ENCODE data around the gene TUBA4A. TPM values are rescaled to one million over a fixed set of nuclear protein-coding genes. Genes with fewer than 3 reads are reported as not detected.

TUBA4A gene
- polyA plus RNA-seq, 3 donors: 20.5 to 39.3 (median 30.0) TPM

GRCh38 chr2:219249203-219249980 is 4.3 kb downstream of the TUBA4A start:
- 5 to 22% (median 16%) methylated on average over 7 of the region's 7 CpGs for WGBS, 3 donors
- peak overlapping the region; percentile 71 for H3K27ac ChIP-seq (ENCODE audit: low read depth, low read length)

DNA sequence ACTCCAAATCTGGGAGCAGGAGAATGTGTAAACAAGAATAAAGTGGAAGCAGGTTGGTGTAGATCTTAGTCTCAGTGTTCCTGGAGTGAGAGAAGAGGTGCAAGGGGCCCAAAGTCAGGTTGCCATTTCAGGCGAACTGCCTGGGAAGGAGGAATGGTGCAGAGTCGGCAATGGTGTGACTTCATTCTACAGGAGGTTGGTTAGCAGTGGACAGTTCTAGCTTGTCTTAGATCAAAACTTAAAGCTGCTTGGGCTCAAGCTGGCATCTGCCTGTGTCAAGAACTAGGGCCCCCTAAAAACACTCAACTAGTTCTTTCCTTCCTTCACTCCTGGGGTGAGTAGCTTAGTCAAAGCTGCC is 4.9 kb downstream of the TUBA4A start:
- H3K27ac ChIP-seq (ENCODE audit: low read depth, low read length): peak overlapping the region; percentile 71
- 69 to 72% (median 70%) methylated on average over 2 of the region's 2 CpGs for WGBS, 3 donors

DNA sequence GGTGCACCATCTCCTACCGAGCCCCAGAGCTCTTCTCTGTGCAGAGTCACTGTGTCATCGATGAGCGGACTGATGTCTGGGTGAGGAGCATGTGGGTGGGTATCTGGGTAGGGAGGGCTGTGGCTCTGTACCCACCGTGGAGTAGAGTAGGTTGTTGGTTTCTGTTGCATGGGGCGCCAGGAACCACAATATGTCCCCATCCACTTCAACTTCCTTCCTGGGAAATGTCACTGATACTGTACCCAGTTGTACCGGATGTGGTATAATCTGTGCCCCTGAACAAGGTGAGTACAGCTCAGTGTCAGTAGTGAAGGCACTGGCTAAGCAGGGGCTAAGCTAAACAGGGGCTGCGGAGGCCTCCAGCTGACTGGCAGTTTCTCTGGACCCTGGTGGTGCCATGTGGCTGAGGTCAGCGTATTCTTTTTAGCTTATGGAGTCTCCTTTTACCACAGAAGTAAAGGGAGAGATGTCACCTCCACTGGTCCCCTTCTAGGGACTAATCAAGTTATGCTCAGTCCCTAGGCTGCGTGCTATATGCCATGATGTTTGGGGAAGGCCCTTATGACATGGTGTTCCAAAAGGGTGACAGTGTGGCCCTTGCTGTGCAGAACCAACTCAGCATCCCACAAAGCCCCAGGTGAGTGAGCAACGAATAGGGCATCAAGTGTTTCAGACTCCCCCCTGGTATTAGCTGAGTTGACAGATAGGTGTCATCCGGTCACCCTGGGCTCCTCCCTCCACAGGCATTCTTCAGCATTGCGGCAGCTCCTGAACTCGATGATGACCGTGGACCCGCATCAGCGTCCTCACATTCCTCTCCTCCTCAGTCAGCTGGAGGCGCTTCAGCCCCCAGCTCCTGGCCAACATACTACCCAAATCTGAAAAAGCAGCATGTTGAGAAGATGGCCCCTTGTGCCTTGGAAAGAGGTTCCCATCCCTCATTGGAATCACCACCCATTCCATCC is 5.8 kb downstream of the TUBA4A start:
- H3K27ac ChIP-seq (ENCODE audit: low read depth, low read length): no peak overlapping the region
- WGBS, 3 donors: 69 to 87% (median 78%) methylated on average over 17 of the region's 17 CpGs

DNA sequence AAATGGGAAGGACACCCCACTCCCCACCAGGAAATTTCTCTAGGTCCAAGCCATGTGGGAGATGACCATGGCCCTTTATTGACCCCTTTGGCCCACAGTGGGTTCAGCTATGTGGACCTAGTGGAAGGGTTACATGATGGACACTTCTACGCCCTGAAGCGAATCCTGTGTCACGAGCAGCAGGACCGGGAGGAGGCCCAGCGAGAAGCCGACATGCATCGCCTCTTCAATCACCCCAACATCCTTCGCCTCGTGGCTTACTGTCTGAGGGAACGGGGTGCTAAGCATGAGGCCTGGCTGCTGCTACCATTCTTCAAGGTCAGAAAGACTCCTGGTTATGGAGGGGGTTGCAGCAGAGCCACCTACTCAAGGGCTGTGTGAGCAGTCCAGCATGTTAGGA is 7.2 kb downstream of the TUBA4A start:
- H3K27ac ChIP-seq (ENCODE audit: low read depth, low read length): no peak overlapping the region
- 89 to 96% (median 95%) methylated on average over 10 of the region's 10 CpGs for whole genome bisulfite sequencing, 3 donors

DNA sequence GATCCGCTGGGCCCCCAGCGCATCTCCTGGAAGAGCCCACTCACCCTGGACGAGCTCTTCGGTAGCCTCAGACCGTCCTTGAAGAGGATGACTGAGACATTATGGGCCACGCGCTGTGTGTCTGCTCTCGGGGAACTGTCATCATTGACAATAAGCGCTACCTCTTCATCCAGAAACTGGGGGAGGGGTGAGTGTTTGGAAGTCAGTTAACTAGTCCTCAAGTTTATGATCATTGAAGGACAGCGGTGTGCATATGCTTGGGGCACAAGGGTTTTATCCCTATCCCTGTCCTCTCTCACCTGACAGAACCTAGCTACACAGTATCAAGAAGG is 7.9 kb downstream of the TUBA4A start:
- H3K27ac ChIP-seq (ENCODE audit: low read depth, low read length): peak overlapping the region; percentile 87
- WGBS, 3 donors: 14 to 18% (median 14%) methylated on average over 10 of the region's 10 CpGs

DNA sequence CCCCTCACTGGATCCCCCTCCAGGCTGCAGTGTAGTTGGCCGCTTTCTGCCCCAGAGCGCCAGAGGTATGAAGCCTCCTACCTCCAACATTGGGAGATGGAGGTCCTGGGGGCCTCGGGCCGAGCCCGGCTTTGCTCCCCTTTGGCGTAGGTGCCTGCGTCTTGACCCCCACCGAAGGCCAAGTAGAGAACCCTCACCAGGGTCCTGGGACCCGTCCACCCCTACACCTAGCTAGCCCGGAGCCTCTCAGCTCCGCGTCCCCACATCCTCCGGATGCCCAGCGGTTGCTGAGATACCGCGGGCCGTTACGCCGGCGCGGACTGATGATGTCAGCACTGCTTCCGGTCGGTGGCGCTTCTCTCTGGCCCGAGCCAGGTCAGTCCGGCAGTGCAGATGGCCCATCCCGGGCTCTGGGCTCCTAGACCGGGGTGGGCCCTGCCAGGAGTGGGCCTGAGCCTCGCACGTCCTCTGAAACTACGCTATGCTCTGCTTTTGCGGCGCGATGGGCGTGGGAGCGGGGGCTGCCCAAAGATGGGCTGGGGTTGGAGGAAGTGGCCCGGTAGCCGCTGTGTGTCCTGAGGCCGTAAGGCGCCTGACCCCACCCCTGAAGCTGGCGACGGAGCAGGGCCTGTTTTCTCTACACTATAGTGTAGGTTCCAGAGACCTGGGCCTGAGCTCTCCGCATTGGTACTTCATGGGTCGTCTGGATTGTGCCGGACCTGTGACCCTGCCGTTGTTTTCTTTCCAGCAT is 8.4 kb downstream of the TUBA4A start, which contains the start of the genes GLB1L and STK16:
TSS of gene GLB1L (minus strand) at position 297 of the 751 bp plus-strand sequence. CDS start 1,871 bp downstream, outside the sequence.
TSS of gene STK16 (plus strand) at position 332 of the 751 bp plus-strand sequence. CDS start 521 bp downstream, outside the sequence.
- peak within 1 kb of the TSS; percentile 87 for H3K27ac ChIP-seq (ENCODE audit: low read depth, low read length)
- WGBS, 3 donors: 0 to 1% (median 1%) methylated on average over 41 to 46 of the region's 46 CpGs

- 17 to 37% (median 32%) methylated on average over 6 of the region's 6 CpGs for WGBS, 3 donors
- peak overlapping the region; percentile 75 for H3K27ac ChIP-seq (ENCODE audit: low read depth, low read length)
Measured at GRCh38 chr2:219244789-219245147, 8.9 kb downstream of the TUBA4A start.

- H3K27ac ChIP-seq (ENCODE audit: low read depth, low read length): no peak overlapping the region
- WGBS, 3 donors: 46 to 50% (median 46%) methylated on average over 28 of the region's 28 CpGs
Measured at GRCh38 chr2:219243291-219243761, 10.4 kb downstream of the TUBA4A start.

DNA sequence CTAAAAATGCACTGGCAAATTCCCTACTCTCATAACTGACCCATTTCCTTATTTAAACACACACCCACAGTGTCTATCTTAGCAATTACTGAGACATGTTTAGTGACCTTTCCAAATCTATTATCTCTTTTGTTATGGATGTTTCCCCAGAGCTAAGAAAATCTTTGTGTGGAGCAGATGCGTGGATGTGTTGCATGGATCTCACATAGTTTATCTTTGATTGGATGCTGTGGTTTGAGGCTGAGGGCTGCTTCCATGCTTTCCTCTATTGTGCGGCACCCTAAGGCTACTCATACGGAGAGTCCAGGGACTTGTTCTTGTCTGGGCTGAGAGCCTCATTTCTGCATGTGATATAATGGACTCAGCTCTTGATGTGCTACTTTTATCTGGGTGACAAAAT is 19.4 kb downstream of the TUBA4A start:
- H3K27ac ChIP-seq (ENCODE audit: low read depth, low read length): no peak overlapping the region
- 71 to 92% (median 90%) methylated on average over 3 of the region's 3 CpGs for WGBS, 3 donors

DNA sequence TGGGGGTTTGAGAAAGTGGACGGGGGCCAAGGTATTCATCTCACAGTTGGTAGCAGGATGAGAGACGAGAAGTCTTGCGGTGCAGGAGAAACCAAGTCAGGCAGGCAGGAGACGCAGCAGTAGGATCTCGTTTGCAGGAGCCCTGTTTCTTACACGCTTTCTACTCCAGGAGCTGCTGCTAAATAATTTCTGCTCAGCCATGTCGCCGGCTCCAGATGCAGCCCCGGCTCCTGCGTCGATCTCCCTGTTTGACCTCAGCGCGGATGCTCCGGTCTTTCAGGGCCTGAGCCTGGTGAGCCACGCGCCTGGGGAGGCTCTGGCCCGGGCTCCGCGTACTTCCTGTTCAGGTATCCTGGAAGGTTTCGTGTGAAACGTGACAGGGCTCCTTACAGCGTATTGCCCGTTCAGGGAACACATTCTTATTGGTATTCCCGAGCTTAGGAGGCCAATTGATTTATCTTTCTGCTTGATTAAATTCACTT is 23.6 kb downstream of the TUBA4A start:
- H3K27ac ChIP-seq (ENCODE audit: low read depth, low read length): no peak overlapping the region
- 0 to 1% (median 0%) methylated on average over 24 of the region's 24 CpGs for WGBS, 3 donors

DNA sequence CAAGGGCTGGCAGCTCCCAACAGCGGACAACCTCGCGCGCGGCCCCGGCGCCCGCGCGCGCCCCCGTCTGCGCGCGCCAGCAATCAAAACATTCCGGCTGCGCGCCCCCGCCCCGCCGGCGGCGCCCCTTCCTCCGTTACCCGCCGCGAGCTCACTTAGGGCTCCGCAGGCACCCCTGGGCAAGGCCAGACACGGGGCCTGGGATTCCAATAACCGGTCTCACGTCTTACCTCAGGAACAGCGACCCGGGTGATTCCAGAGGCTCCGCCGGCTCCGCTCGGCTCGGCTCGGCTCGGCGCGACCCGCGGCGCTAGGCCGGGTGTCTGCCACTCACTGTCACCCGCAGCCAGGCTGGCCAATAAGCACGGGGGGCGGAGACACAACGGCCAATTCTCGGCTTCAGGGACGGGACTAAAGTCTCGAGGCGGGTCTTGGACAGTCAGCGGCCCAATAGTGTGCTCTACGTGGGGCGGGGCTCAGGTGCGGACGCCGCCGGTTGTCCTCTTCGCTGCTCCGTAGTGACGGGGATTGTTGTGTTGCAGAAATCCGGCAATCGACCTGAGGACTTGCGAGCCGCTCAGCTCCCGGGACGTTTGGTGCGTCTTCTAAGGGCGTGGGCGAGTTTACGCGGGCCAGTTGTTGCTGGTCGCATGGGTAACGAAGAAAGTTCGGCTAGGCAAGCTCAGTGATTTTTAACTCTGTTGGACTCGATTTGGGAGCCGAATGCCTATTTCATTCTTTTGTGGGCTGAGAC is 24.2 kb downstream of the TUBA4A start, which contains the start of the genes ANKZF1 and ATG9A:
TSS of gene ANKZF1 (plus strand) at position 502 of the 754 bp plus-strand sequence. CDS start 452 bp downstream, outside the sequence.
TSS of gene ATG9A (minus strand) at position 332 of the 754 bp plus-strand sequence. CDS start 1,612 bp downstream, outside the sequence.
- 0 to 1% (median 0%) methylated on average over 78 to 80 of the region's 80 CpGs for WGBS, 3 donors
- H3K27ac ChIP-seq (ENCODE audit: low read depth, low read length): no peak within 1 kb of the TSS

DNA sequence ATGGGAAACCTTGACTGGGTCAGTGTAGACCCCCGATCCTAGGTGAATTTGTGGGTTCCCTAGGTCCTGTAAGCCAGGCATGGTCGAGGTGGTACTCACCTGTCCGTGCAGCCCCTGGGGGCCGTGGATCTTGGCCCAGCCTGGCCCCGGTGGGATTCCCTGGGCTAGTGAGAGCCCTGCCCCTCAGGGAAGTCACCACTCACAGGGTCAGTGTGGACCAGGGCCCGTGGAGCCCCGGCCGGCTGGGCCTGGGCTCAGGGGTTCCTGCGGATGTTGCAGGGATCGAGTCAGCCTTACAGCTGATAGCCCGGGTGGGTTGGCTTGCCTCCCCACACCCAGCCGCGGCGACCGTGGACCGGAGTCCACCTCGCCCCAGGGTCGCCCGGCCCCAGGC is 24.8 kb downstream of the TUBA4A start:
- no peak overlapping the region for H3K27ac ChIP-seq (ENCODE audit: low read depth, low read length)
- WGBS, 3 donors: 1 to 2% (median 1%) methylated on average over 15 to 19 of the region's 19 CpGs

GRCh38 chr2:219228041-219228910 is 25.4 kb downstream of the TUBA4A start:
- no peak overlapping the region for H3K27ac ChIP-seq (ENCODE audit: low read depth, low read length)
- WGBS, 3 donors: 37 to 51% (median 37%) methylated on average over 7 of the region's 7 CpGs

DNA sequence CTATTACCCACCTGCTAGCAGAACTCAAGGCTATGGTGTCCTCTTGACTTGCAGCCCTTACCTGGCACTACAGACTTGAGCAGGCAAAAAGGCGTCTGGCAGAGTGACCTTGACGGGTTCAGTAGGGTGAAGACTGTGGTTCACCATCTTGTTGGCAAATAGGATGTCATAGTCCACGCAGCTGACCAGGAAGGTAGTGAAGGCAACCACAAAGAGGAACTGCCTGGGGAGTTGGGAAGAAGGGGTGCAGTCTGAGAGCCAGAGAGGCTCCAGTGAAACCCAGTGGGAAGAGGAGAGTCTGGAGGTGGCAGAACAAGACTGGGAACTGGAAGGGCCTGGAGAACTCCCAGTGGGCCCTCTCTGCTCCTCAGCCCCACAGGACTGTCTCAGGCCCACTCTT is 28.4 kb downstream of the TUBA4A start:
- no peak overlapping the region for H3K27ac ChIP-seq (ENCODE audit: low read depth, low read length)
- WGBS, 3 donors: 51 to 89% (median 69%) methylated on average over 3 of the region's 3 CpGs

DNA sequence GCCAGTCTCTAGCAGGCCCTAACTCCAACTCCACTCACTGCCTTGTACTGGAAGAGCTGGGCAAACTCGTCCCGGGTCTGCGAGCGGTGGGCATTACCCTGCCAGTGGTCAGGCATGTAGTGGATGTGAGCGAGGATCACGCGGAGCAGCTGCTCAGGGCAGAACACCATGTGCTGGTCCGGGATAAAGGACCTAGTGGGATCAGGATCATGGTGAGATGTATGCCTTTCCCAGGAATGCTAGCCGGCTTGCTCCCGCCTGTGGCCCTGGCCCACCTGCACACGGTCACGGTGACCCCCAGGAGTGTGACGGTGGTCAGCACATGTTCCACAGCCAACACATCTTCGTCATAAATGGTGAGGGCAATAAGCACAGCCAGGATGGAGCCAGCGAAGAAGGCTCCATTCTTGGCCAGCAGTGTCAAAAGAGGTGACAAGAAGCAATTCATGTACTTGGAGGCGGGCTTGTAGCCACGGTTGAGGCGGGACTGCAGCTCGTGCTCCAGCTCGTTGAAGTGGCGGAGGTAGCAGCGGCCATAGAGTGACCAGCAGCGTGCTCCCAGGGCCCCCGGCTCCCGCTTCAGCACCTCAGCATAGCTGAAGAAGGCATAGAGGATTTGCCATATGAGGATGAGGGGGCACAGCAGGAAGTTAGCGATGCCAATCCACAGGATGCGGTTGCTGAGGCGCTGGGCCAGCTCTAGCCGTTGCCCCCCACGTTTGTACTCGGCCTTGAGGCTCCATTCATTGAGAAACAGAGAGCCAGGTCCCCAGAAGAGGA is 29.7 kb downstream of the TUBA4A start:
- 92 to 93% (median 92%) methylated on average over 31 of the region's 31 CpGs for WGBS, 3 donors
- no peak overlapping the region for H3K27ac ChIP-seq (ENCODE audit: low read depth, low read length)

Measured in adipose tissue (tissue), 3 donors.